AG09309 (cell line): ENCODE measurements around the gene RALGPS1.

Experiments
- DNase-seq: peaks from one replicate; pipeline ENCODE4 v3.0.0-alpha.2; 2010; ENCODE audit warnings: low read depth
- H3K4me3 ChIP-seq: 2 replicates; pipeline ENCODE4 v1.5.1; 2011; ENCODE audit warnings: mild to moderate bottlenecking, low read depth, low read length, moderate library complexity; ENCODE audit not compliant: control insufficient read depth
- TF ChIP-seq, protein P1 (sequence below): IDR thresholded peaks from 2 replicates; pipeline ENCODE4 v1.5.1; 2011; ENCODE audit warnings: mild to moderate bottlenecking, low read depth, low read length, inconsistent platforms; ENCODE audit not compliant: insufficient read depth, control insufficient read depth; ENCODE audit errors: missing control alignments

RALGPS1 gene

DNA sequence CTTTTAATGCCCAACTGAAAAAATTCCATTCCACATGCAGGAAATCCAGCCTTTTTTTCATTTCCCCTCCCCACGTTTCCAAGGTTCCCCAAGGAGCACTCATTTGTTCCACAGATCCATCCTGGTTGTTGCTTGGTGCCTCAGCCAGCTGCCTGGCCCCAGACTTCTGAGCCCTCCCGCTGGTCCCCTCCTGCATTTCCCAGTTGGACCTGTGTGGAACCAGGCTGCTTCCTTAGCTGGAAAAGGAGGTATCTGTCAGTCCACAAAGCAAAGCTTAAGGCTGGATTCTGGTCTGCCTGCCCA, 163.0 kb downstream of the RALGPS1 start:
- no peak overlapping the region for H3K4me3 ChIP-seq
- no peak for DNase-seq
- TF ChIP-seq, protein P1, sequence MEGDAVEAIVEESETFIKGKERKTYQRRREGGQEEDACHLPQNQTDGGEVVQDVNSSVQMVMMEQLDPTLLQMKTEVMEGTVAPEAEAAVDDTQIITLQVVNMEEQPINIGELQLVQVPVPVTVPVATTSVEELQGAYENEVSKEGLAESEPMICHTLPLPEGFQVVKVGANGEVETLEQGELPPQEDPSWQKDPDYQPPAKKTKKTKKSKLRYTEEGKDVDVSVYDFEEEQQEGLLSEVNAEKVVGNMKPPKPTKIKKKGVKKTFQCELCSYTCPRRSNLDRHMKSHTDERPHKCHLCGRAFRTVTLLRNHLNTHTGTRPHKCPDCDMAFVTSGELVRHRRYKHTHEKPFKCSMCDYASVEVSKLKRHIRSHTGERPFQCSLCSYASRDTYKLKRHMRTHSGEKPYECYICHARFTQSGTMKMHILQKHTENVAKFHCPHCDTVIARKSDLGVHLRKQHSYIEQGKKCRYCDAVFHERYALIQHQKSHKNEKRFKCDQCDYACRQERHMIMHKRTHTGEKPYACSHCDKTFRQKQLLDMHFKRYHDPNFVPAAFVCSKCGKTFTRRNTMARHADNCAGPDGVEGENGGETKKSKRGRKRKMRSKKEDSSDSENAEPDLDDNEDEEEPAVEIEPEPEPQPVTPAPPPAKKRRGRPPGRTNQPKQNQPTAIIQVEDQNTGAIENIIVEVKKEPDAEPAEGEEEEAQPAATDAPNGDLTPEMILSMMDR: no peak

DNA sequence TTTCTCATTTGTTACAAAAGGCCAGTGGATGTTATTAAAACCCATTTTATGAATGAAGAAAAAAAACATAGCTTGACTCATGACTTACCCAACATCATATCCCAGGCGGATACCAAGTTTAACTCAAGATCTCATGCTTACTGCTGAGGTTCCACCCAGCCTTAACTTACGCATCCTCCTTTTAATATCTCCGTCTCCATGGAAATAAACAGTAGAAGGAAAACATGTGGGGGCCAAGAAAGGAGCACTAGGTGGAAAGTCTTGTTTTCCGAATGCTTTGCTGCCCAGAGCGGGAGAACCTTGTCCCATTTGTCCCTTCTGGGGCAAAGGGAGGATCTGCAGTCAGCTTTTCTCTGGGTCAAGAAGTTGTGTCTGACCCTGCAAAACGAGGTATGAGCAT, 163.8 kb downstream of the RALGPS1 start:
- TF ChIP-seq, protein P1: no peak
- DNase-seq: no peak
- no peak overlapping the region for H3K4me3 ChIP-seq

DNA sequence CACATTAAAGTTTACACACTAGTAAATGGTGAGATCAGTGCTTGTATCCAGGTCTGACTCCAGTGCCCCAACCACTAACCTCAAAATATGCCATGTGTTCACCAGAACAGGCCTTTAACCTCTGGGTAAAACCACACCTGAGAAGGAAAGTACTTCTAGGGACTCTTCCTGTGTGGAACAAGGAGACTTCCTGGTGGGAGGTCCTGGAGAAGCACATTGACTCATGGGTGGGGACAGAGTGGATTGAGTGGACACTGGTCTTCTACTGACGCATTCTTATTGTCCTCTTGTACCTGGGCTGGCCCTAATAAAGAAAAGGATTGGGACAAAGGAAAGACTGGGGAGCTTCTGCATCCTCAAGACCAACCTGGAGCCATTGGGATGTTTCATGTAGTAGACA, 164.4 kb downstream of the RALGPS1 start:
- DNase-seq: no peak
- TF ChIP-seq, protein P1: no peak
- no peak overlapping the region for H3K4me3 ChIP-seq

DNA sequence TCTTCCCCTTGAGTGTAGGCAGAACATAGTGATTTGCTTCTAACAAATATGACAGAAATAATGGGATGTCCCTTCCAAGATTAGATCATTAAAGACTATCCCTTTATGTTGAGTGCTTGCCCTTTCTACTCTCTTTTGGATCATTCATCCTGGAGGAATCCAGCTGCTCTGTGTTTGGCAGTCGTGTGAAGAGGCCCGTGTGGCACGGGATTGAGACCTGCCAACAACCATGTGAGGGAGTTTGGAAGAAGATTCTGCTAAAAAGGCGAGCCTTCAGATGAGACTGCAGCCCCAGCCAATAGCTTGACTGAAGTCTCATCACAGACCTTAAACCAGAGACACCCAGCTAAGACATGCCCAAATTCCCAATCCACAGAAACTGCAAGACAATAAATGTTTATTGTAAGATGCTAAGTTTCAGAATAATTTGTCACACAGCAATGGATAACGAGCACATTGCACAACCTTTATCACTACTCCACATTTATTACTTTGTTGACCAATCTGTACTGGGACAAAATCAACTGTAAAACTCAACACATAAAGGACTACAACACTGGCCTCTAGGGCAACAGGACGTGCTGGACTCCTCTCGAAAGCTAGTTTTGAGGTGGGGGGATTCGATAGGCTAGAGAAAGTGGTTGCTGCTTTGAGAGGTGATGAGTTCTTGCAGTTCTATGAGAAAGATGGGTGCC, 165.0 kb downstream of the RALGPS1 start:
- TF ChIP-seq, protein P1: no peak
- H3K4me3 ChIP-seq: no peak overlapping the region
- DNase-seq: no peak

DNA sequence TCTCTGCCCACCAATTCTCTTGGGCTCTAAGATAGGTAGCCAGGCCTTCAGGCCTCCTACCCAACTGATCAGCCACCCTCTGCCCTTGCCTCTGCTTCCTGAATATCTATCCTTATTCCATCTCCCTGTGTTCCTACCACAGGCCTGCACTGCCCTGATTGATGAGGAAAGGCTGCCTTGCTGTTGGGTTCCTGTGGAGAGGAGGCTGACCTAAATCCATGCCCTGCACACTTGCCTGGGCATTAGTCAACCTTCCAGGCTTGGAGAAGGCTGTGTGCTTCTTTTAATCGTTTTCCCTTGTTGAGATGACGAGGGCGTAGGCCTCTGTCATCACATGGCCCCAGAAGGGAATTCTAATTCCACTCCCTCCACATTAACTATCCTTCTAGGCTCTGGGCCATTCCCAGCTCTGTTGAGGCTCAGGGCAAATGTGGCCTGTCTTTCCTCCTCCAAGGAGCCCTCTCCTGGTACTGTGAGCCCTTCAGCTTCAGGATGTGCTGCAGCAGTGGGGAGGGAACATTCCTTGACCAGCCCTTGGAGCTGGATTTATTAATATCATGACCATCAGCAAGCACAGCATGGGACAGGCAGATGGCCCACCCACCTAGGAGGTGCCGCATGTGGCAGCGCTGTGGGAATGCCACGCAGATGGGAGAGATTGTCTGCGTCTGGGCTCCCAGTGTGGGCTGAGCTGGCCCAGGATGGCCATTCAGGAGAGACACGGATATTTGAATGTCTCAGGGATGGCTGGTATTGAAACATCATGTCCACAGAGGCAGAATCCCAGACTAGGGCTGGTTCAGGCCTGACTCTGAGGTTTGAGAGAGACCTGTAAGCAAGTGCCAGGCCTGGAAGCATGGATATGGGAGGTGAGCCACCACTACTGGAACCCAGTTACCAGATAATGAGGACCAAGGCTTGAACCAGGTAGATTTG, 166.9 kb downstream of the RALGPS1 start:
- no peak for DNase-seq
- TF ChIP-seq, protein P1: no peak
- H3K4me3 ChIP-seq: no peak overlapping the region

DNA sequence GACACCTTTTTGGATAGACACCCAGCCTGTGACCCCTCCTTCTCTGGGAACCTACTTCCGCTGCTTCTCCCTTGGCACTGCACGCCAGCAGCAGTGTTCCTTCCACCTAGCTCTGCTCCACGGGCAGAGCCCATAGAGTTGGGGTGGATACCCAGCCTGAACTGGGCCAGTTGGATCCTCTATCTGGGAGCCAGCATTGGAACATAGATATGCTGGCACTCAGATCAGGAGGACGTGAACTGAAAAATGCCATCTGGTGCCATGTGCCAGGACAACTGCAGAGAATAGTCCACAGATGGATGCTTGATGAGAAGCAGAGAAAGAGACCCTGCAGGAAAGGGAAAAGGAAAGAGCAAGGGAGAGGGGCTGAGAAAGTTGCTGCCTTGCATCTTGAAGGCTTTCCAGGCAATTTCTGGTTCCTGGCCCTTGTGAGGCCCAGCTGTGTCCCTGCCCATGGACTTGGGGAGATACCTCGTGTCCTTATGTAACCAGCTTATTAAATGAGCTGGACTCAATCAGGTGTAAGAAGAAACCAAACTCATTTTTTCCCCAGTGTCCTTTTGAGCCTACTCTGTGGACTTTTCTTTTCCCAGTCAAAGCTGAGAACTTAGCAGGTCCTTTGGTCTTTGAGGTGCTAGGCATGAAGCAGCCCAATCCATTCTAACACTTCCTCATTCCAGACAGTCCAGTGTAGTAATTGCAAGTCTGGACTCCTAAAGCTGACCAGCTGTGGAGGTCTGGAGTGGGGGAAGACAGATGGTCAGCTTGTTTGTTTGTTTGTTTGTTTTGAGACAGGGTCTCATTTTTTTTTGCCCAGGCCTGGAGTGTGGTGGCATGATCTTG, 168.8 kb downstream of the RALGPS1 start:
- TF ChIP-seq, protein P1: no peak
- no peak for DNase-seq
- H3K4me3 ChIP-seq: no peak overlapping the region
